GM19467 (cell line): ENCODE data around the gene PRR16.

ENCODE experiments used
- ATAC-seq: cut with Tn5 transposase; IDR thresholded peaks from one replicate; pipeline ENCODE4 v1.9.1; 2021; ENCODE audit warnings: mild to moderate bottlenecking, moderate library complexity; ENCODE audit not compliant: unreplicated experiment

The PRR16 gene

DNA sequence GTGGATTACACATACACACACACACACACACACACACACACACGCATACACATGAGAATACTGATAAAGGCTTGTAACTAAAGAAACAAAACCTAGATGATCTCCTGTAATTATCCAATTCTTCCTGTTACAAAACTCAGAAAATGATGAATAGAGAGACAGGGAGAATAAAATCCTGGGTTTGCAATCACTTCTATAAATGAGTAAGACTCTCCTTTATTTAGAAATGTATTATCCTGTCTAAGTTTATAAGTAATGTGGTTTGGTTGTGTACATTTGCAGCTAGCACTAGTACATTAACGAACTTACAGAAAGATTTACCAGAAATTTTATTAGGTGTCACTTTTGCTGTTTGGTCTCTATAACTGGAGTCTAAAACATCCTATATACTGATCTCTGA is 2.8 kb upstream of the PRR16 start:
- no peak for ATAC-seq

DNA sequence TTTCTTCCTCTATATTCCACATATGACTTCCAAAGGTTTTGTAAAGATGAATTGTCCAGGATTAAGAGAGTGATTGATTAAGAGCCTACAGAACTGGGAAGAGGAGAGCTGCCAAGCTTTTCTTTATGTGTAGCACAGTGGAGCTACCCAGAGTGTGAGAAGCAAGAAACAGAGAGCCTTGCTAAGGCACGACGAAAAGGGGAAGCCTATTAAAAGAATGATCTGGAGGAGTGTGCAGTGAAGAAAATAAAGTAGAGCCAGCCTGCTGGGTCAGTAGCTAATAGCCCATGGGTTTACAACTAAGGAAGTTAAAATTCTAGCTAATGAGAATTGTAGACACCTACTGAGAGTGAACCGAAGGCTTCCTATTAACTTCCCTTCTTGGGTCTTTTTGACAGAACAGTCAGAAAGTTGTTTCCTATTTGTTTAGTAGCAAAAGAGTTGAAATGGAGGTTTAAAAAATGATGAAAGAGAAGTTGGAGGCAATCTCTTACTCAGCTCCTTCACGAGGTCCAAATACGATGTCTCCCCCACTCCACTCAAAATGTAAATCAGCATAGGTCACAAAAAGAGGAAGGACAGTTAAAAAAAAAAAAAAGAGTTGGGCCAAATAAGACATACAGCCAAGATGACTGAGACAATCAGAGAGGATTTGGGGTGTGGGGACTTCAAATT is 957 bp upstream of the PRR16 start:
- no peak for ATAC-seq

- ATAC-seq: no peak
Observed at GRCh38 chr5:120464627-120465435, 731 bp downstream of the PRR16 start.

- ATAC-seq: no peak
Observed at GRCh38 chr5:120465436-120465961, 1.4 kb downstream of the PRR16 start.

DNA sequence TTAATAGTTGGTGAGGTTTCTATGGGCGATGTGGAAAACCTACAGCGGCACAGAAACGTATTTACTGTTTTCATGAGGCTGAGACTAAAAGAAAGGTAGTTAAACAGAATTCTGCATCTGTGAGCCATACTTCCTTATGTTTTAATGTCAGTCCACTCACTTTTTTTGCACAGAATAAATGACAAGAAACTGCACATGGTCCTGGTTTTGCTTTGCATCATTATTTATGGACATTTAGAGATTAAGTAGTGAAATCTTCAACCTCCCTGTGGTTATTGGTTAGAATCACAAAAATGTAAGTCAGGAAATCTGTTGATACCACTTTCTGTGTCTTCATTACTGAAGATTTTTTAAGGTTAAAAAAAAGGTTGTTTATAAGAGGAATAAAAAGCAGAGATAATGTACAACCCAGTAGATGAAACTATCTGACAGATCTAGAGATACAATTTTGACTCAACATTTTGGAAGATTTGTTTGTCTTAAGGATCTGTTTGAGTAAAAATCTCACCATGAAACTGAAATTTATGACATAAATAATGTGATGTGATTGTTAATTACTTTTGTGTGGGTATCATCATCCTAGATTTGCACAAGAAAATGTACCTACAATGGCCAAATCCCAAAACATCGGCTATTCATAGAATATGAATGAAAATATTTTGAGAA is 2.4 kb downstream of the PRR16 start:
- ATAC-seq: no peak

DNA sequence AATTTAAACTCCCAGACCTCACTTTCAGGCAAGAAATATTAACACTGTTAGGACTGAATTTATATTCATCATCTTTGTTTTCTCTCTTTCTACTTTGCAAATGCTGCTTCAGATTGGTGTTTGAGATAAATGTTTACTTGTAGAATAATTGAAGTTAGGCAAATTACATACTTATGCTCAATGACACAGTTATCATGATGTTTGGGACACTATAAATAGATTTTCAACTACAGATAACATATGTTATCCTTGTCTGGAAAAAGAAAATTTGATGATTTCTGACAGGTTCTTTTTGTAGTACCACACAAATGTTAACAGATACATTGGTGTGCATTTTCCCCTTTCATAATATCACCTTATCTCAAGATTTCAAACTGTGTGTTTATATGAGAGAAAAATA is 7.9 kb downstream of the PRR16 start:
- ATAC-seq: no peak

GRCh38 chr5:120472911-120473310 is 8.8 kb downstream of the PRR16 start:
- no peak for ATAC-seq

GRCh38 chr5:120473332-120473731 is 9.2 kb downstream of the PRR16 start:
- no peak for ATAC-seq

DNA sequence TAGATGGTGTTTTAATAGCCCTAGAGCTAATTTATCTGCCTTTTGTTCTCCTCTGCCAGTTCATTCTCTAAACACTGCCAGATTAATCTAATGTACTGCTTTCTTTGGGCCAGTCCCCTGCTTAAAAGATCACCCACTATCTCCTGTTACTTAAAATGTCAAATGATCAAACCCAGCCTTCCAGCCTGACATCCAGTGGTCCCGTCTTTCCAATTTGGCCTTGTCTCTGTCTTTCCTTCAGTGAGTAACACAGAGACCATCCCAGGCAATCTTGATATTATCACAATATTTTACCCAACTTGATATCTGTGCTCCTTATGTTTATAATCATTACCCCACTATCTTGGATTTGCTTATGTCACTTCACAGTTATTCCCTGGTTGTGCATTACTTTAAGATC is 12.0 kb downstream of the PRR16 start:
- ATAC-seq: no peak

GRCh38 chr5:120479066-120479465 is 15.0 kb downstream of the PRR16 start:
- ATAC-seq: no peak

DNA sequence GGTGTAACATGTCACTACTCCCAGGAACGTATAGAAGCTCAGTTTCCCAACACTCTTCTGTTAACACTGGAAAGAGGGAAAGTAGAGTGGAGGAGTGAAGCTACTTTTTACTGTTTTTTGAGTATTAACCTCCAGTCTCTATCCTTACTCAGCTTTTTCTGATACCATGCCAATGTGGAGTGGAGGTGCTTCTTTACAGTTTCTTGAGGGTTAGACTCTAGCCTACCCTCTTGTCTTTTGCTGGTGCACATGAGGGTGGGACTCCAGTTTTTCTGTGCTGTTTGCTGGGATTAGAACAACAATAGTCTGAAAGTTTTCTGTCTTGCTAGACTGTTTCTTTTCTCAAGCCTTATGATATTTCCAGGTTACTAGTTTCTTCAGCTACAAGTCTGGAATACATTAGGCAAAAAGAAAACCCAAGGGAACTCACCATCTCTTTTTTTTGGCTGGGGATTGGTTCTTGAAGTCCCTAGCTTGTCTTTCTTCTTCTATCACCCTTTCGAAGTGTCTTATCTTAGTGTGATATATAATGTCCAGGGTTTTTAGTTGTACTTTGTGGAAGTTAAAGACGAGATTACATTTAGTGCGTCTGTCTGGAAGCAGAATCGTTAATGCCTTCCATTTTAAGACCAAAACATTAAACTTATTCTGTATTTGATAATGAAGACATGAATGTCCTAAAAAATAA is 35.9 kb downstream of the PRR16 start:
- ATAC-seq: no peak

GRCh38 chr5:120502531-120502930 is 38.4 kb downstream of the PRR16 start:
- ATAC-seq: no peak

DNA sequence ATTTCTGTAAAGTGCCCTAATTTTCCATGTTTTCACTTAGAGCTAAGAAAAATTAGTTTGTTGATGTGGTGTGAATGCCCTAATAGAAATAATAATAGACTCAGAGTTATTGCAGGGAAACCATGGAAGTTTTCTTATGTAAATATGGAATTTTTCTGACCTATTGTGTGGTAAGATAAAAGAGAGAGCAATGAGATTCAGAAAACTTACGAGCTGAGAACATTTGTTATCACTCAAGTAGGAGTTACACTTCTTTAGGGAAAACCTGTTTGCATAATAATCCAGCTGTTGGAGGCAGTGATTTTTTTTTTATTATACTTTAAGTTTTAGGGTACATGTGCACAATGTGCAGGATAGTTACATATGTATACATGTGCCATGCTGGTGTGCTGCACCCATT is 39.2 kb downstream of the PRR16 start:
- ATAC-seq: no peak

- ATAC-seq: no peak
Observed at GRCh38 chr5:120504057-120504456, 40.0 kb downstream of the PRR16 start.

- no peak for ATAC-seq
Observed at GRCh38 chr5:120507197-120507596, 43.1 kb downstream of the PRR16 start.

DNA sequence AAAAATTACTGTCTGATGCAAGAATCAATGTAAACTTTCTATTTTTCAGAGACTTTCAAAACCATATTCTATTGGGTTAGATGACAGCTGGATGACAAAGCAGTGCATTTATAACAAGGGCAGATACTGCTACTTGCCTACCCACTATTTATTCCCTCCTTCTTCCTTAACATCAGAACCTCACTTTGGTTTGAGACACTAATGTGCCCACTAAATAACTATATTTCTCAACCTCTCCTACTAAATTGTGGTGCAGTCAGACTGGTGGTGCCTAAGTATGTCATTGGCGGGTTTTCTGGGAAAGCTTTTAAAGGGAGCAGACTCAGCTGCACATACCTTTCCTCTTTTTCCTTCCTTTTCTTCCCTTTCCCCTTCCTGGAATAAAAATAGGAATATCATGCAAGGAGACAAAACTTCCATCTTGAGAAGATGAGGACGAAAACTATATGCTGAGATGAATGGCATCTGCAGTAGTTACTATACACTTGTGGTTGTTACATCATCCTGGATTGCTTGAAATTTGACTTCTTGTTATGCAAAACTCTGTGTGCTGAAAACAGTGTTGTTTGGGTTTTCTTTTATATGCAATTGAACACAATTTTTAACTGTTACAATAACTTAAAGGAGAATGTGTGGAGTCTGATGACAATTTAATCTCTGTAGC is 43.8 kb downstream of the PRR16 start:
- no peak for ATAC-seq

- ATAC-seq: no peak
Observed at GRCh38 chr5:120509053-120509452, 45.0 kb downstream of the PRR16 start.

DNA sequence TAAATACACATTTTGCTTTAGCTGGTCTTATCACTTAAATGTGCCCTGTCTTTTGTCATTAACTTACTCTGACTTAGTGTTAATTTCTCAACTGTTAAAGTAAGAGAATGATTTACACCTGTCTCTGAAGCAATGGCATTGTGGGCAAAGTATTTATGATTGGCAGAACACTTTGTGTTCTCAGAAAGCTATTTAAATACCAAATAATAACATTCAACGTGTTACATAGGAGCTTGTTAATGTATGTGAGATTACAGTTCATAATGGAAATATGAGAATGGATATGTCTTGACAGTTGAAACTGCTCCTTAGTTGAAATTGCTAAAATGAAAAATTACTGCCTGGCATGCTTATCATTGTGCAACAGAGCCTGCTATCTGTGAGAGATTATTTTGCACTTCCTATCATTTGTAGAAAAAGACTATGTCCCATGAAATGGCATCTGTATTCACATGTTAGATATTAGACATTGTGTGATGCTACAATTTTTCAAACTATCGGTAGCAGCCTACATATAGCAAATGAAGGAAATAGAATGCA is 46.1 kb downstream of the PRR16 start:
- ATAC-seq: no peak

DNA sequence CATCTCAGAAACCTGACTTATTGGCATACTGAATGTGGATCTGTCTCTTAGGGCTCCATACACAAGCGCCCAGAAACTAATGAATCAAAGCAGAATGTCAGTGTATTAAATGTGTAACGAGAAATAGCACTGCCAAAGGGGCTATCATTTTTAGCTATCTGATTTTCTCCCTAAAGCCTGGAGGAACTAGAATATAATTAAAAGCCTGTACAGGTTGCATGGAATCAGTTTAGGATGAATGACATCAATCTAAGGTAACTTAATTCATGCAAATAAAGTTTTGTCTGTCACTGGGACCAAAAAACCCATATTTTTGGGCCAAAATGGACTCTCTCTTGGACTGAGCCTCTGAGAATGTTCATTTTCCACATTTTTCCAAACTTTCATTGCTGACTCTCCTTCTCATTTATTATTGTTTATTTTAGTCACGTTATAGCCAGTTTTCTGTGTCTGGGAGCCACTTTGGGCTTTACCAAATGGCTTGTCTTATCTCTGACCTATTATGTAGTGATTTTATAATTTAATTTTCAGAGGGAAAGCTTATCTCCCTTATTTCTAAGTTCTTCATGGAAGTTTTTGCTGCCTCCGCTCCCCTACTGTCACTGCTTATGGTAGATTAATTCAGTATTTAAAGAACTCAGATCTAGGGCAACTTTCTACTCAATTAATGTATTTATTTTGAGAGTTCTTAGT is 47.0 kb downstream of the PRR16 start:
- no peak for ATAC-seq

DNA sequence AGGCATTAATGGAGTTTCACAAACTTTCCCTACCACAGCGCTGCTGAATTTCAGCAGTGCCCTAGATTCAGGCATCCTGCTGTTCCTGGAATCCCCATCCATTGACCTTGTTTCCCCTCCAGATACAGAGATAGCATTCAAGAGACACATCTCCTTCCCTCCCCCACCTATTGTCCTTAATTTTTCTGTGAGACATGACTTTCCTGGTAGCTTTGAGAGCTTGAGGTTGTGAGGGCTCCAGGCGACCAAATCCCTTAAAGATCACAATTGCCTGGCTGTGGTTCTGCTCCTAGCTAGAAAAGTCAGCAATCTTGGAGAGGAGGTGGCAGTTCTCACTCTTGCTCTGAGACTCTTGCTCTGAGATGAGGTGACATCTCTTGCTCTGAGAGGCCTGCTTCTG is 48.0 kb downstream of the PRR16 start:
- ATAC-seq: no peak
